ENCODE data around the gene ANKRD13A. TPM values are rescaled to one million over a fixed set of nuclear protein-coding genes. Genes with fewer than 3 reads are reported as not detected.
"Not testable (repeated sequence)": the region's sequence is repeated elsewhere in the genome, so short reads cannot be mapped to it uniquely, and the experiment has no call there.

ANKRD13A gene
- polyA plus RNA-seq, 4 donors: 34.5 to 51.3 (median 41.1) TPM

GRCh38 chr12:109982210-109982609, 17.0 kb upstream of the ANKRD13A start:
- DNase-seq (ENCODE audit: low read depth in 4 of 4, low spot score in 2 of 4): no peak

GRCh38 chr12:109983432-109984142, 15.6 kb upstream of the ANKRD13A start:
- no peak for DNase-seq (ENCODE audit: low read depth in 4 of 4, low spot score in 2 of 4)

GRCh38 chr12:109986236-109986635, 13.0 kb upstream of the ANKRD13A start:
- not testable (repeated sequence) for DNase-seq (ENCODE audit: low read depth in 4 of 4, low spot score in 2 of 4)

- no peak for DNase-seq (ENCODE audit: low read depth in 4 of 4, low spot score in 2 of 4)
Observed at GRCh38 chr12:109987615-109988014, 11.6 kb upstream of the ANKRD13A start.

GRCh38 chr12:109988274-109988673, 11.0 kb upstream of the ANKRD13A start:
- DNase-seq (ENCODE audit: low read depth in 4 of 4, low spot score in 2 of 4): no peak

- no peak for DNase-seq (ENCODE audit: low read depth in 4 of 4, low spot score in 2 of 4)
Observed at GRCh38 chr12:109988903-109989302, 10.3 kb upstream of the ANKRD13A start.

- DNase-seq (ENCODE audit: low read depth in 4 of 4, low spot score in 2 of 4): no peak
Observed at GRCh38 chr12:109989380-109989779, 9.8 kb upstream of the ANKRD13A start.

GRCh38 chr12:109991586-109991985, 7.6 kb upstream of the ANKRD13A start:
- DNase-seq (ENCODE audit: low read depth in 4 of 4, low spot score in 2 of 4): no peak

GRCh38 chr12:109993091-109993490, 6.1 kb upstream of the ANKRD13A start:
- DNase-seq (ENCODE audit: low read depth in 4 of 4, low spot score in 2 of 4): no peak

GRCh38 chr12:109994401-109995175, 4.6 kb upstream of the ANKRD13A start:
- DNase-seq (ENCODE audit: low read depth in 4 of 4, low spot score in 2 of 4): no peak

GRCh38 chr12:109995361-109995685, 3.9 kb upstream of the ANKRD13A start:
- no peak for DNase-seq (ENCODE audit: low read depth in 4 of 4, low spot score in 2 of 4)

- peak; percentile 70 to 87 (median 78) for DNase-seq (ENCODE audit: low read depth in 4 of 4, low spot score in 2 of 4)
Observed at GRCh38 chr12:109995686-109996482, 3.3 kb upstream of the ANKRD13A start, which contains the start of gene GIT2. Gene GIT2, minus strand, starts transcription at chr12:109996368. Its CDS starts 144 bp downstream, at chr12:109996224.

GRCh38 chr12:109996483-109996853, 2.8 kb upstream of the ANKRD13A start:
- DNase-seq (ENCODE audit: low read depth in 4 of 4, low spot score in 2 of 4): no peak

GRCh38 chr12:109997393-109997792, 1.8 kb upstream of the ANKRD13A start:
- no peak for DNase-seq (ENCODE audit: low read depth in 4 of 4, low spot score in 2 of 4)

- no peak for DNase-seq (ENCODE audit: low read depth in 4 of 4, low spot score in 2 of 4)
Observed at GRCh38 chr12:109998241-109998903, 858 bp upstream of the ANKRD13A start.

- no peak for DNase-seq (ENCODE audit: low read depth in 4 of 4, low spot score in 2 of 4)
Observed at GRCh38 chr12:109999649-109999971, 380 bp downstream of the ANKRD13A start.

GRCh38 chr12:109999983-110000505, 814 bp downstream of the ANKRD13A start:
- no peak for DNase-seq (ENCODE audit: low read depth in 4 of 4, low spot score in 2 of 4)

GRCh38 chr12:110001596-110001995, 2.4 kb downstream of the ANKRD13A start:
- no peak for DNase-seq (ENCODE audit: low read depth in 4 of 4, low spot score in 2 of 4)

- no peak for DNase-seq (ENCODE audit: low read depth in 4 of 4, low spot score in 2 of 4)
Observed at GRCh38 chr12:110002676-110003515, 3.7 kb downstream of the ANKRD13A start.

- DNase-seq (ENCODE audit: low read depth in 4 of 4, low spot score in 2 of 4): no peak
Observed at GRCh38 chr12:110004598-110004997, 5.4 kb downstream of the ANKRD13A start.

All from left renal cortex interstitium (tissue), 4 donors.